Mesenteric fat pad (tissue), 1 donor: ENCODE data around the gene RET. TPM values are rescaled to one million over a fixed set of nuclear protein-coding genes. Genes with fewer than 3 reads are reported as not detected.

Experiments
- DNase-seq: peaks from one replicate; pipeline ENCODE4 v3.0.0-alpha.2; 2020; ENCODE audit warnings: low spot score
- total RNA-seq: library from RNA; stranded (reverse); fragmentation: NEBNext Ultra II Directional; extraction: Animal tissue kit (Norgen Biotek cat#: 25700); gene quantifications from one replicate; pipeline ENCODE4 v1.2.1, GENCODE V29; 2021
- donor health status: DM: yes; HTN: yes; CAD: no.

The RET gene
- total RNA-seq, 1 donor from 2014 or later, result 0.64 TPM

- no peak for DNase-seq
Measured at GRCh38 chr10:43160921-43161255, 84.0 kb downstream of the RET start.

GRCh38 chr10:43162604-43163003 is 85.7 kb downstream of the RET start:
- DNase-seq, result no peak

DNA sequence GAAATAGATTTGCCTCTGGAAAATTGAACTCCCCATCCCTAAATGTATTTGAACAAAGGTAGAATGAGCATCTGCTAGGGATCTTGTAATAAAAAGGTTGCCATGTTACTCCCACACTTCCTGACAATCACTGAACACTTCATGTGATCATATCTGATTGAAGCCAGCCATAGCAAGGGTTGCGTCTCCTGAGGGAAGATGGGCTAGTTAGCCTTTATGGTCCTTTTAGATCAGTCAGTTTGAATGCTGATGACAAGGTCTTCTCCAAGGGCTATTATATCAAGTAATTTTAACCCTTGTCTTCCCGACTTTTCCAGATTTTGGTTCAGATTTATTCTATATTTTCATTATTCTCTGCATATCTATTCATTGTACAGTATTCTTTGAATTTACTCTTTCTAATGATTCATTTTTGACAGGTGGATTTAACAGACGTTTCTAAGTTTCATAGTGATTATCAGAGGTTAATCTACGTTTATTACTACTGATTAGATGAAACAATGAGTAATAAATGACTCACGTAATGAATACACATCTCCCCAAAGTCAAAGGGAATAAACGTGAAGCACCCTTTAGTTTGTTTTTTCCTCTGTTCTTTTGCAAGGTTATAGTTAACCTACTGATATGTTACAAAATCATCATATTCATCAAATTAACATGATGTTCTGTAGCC is 89.5 kb downstream of the RET start:
- DNase-seq, result no peak

- DNase-seq, result no peak
Measured at GRCh38 chr10:43166880-43167497, 90.1 kb downstream of the RET start.

GRCh38 chr10:43167498-43167889 is 90.6 kb downstream of the RET start:
- no peak for DNase-seq

- DNase-seq, result no peak
Measured at GRCh38 chr10:43170491-43170890, 93.6 kb downstream of the RET start.

GRCh38 chr10:43172645-43173044 is 95.8 kb downstream of the RET start:
- DNase-seq, result no peak

- no peak for DNase-seq
Measured at GRCh38 chr10:43173120-43173519, 96.3 kb downstream of the RET start.

DNA sequence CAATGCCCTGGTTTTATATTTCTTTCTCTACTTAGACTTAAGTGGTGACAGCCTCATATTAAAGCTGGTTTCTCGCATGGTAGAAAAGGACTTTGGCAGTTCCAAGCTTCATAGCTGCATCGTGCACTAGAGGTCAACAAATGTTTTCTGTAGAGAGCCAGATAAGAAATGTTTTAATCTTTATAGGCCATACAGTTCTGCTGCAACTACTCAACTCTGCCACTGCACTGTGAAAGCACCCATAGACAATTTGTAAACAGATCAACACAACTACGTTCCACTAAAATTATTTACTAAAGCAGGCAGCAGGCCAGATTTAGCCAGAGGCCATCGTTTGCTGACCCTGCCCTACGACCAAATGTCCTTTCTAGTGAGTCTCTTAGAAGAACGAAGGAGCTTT is 98.1 kb downstream of the RET start:
- no peak for DNase-seq

DNA sequence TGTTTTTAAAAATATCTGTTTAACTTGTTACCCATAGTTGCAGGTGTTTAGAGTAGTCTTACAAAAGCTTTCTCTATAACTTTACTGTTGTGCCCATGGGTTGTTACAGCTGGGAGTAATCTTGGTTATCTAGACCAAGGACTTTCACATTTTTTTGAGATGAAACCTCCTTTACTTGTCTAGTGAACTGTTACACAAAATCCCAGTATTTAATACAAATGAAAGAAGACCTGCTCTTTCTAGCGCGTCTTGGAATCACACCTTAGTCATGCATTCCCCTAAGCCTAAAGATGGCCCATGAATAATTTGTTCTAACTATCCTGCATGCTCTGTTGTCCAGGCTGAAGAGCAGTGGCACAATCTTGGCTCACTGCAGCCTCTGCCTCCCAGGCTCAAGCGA is 99.4 kb downstream of the RET start:
- no peak for DNase-seq

- no peak for DNase-seq
Measured at GRCh38 chr10:43177595-43177994, 100.7 kb downstream of the RET start.

Other genes with a start within 250 kb of the RET start
- 31.0 TPM for gene CSGALNACT2, start 61.4 kb downstream of the RET start, total RNA-seq
- gene RASGEF1A, start 190.0 kb downstream of the RET start, total RNA-seq, result 1.8 TPM